GM18519 (cell line): ENCODE results near the gene UNC5CL.
A peak's percentile ranks its signal among the peaks of the same experiment; 100 is the strongest.
"Not testable (repeated sequence)": the region's sequence is repeated elsewhere in the genome, so short reads cannot be mapped to it uniquely, and the experiment has no call there.

ENCODE experiments used
- ATAC-seq: cut with Tn5 transposase; IDR thresholded peaks from one replicate; pipeline ENCODE4 v1.9.1; 2021; ENCODE audit warnings: mild to moderate bottlenecking, moderate library complexity; ENCODE audit not compliant: unreplicated experiment, low FRiP score

The UNC5CL gene

DNA sequence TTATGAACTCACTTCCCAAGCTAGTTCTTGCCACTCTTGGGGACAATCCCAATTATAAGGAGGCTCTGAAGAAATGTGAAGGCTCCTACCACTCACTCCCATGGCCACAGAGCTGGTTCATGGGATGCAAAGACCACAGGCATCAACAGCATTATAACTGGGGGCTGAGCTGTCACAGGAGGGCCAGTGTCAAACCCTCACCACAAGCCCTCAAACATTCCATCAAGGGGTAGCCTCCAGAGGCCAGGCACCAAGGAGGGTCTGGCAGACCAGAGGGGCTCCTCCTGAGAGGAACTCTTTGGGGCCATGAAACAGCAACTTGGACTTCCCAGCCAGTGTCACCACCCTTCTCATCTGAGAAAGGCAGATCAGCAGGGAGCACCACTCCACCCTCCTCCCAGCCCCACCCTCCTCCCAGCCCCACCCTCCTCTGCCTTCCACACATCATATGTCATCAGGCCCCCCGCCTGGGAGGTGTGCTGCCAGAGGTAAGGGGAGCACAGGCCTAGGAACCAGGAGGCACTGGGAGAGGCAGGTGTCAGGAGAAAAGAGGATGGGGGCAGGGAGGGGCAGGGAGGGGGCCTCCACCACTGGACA lies 2.0 kb upstream of the UNC5CL start:
- ATAC-seq = no peak

DNA sequence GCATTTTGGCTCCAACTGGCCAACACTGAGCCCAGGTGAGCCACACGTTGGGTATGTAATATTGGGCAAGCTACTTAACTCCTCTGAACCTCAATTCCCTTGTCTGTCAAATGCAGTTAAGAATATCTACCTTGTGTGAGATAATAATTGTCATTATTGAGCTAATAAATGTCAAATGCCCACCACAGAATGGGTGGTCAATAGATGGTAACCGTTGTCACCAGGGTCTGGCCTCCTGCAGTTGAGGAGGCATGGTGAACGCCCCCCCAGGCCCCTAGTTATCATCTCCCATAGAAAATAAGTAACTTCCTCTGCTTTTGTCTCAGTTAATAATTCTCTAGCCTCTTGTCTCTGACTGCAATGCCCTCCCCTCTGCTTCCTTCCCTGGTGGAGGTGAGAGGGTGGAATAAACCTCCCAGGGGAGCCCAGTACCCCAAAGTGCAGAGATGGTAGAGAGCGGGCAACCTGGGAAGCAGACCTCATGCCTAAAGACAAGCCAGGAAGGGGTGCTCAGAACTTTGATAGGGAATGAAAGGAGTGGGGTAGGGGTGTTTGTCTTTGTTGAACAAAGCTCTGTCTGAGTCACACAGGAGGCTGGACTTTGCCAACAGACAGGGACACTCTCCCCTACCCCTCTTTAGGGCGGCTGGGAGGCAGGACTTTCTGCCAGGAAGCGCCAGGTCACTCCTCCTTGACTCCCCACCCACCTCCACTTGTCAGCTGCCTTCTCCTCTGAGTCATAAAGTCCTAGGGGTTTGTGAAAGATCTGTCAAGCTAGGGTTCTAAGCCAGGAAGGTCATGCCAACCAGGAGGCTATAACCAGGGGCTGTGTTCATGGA lies 1.3 kb upstream of the UNC5CL start:
- ATAC-seq = no peak

DNA sequence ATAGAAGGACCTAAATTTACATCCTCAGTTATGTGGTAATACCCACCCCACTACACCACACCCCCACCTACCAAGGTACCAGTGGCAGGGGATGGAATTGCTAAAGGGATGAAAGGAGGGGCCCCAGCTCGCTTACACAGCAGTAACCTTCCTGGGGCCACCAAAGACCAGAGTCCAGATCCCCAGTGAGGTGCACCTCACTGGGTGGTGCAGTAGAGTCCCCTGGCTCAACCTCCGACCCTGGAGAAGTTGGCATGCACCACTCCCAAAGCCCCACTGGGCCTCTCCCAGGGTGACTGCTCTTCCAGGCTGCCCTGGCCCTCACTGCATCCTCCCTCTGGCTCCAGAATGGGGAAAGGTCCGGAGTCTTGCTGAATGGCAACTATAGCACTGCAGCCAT lies 816 bp downstream of the UNC5CL start:
- no peak for ATAC-seq

DNA sequence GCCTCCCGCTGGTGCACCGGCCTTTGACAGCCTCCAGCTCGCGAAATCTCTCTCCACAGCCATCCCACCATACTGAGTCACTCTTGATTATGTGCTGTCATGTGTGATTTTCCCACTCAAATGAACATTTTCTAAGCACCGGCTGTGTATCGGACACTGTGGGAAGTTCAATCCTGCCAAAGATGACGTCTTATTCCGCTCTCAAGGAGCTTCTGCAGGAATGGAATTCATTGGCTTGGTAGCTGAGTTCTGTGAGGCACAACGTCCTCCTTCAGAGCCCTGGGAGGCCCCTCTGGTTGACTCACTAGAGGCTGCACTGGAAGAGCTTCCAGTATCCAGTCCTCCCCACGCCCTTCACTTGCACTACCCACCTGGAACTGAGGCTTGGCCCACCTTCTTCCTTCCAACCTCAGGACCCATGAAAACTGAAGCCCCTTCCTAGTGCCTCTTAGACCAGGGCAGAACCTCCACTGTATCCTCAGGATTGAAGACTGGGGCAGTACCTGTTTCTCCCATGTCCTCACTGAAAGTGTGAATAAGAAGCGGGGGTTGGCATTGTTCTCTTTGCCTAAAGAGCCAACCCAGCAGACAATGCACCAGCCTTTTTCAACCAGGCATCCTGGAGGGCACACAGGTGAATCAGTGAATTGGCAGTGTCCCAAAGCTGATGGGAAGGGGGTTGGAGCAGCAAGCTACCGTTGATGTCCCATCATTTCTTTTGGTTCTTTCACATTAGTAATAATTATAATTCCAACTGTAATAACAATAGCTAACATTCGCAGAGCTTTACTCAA lies 1.7 kb downstream of the UNC5CL start:
- no peak for ATAC-seq

DNA sequence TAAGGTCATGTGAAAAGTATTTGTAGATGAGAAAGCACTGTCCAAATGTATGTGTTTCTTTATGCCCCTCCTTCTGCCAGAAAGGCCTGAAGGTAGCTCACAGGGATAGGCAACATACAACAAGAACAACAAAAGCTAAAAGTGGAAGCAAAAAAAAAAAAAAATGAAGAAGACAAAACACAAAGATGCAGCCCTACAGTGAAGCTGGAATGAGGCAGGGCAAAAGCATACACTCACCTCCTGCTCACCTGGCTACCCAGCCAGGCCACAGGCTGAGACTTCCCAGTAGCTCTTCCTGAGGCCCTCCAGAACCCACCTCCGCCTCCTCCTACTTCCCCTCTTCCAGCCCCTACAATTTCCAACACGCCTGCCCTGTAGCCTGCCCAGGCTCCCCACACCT lies 2.4 kb downstream of the UNC5CL start:
- no peak for ATAC-seq

DNA sequence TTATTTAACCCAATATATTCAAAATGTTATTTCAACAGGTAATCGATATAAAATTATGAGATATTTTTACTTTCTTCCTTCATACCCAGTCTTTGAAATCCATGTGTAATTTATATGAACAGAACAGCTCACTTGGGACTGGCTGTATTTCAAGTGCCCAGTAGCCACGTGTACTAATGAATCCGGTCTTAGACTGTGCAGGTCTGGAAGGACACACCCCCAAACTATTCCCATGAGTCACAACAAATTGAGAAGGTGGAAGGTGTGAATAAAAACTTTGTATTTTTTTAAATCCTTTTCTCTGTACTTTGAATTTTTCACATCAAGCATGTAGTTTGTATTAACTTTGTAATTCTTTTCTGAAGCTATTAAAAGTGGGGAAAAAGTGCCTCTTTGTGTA lies 2.8 kb downstream of the UNC5CL start:
- no peak for ATAC-seq

DNA sequence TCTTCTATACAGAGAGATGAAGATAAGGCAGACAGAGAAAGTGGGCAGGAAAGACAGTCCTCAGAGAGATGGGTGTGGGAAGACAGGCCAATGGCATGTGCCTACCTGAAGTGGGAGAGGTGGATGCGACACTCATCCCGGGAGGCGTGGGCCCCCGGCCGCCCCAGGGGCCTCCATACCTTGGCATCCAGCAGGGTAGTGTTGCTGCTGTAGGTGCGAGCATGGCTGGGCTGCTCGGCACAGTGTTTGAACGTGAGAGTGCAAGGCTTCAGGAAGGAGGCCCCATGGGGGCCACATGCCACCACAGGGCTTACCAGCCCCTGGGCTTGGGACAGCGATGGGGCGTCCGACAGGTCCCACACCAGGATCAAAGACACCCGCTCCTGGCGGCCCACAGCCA lies 5.2 kb downstream of the UNC5CL start:
- ATAC-seq = no peak

DNA sequence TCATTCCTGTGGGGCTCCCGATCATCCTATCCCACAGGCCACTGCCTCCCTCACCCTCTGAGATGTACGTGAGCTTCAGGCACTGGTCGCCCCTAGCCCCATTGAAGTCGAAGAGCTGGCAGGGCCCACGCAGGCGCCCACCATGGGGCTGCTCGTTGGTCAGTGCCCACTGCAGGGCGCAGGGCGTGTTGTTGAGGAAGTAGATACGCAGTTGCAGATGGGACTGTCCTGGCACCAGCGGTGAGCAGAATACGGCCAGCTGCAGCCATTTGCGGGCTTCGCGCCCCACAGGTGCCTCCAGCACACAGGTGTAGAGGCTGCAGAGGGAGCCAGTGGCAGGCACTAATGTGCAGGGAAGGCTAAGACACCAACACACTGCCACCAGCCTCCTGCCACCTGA lies 6.2 kb downstream of the UNC5CL start:
- ATAC-seq = no peak

DNA sequence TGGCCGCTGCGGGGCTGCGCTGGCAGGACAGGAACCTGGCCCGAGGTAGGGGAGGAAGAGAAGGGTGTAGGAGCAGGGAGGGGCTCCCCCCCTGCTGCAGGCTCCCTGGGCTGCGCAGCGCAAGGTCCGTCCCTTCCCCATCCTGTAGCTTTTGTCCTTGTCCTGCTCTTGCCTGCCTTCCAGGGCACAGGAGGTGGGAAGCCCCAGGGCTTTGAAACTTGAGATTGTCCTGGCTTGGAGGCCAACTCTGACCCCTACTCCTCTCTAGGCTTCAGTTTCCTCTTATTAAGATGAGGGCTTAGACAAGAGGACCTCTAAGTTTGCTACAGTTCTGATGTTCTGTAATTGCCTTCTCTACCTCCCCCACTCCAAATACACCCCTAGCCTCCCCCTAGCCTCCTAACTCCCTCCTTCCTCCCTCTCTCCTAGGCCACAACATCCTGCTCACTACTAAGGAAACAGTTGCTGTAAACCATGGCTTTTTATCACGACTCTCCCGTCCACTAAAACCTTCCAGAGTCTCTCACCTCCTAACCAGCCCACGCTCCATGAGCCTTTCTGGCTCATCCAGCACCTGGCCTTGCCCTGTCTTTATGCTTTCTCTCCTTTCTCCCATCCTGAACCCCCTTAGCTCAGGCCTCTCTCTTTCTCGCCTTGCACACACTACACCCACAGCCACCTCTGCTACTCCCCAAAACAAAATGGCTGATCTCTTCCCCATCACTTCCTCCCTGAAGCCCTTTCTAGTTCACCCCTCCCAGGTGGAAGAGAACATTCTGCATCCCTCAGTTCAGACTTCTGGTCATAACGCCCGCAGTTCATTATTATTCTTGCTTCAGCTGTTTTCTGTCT lies 10.2 kb downstream of the UNC5CL start:
- ATAC-seq = peak; percentile 17

DNA sequence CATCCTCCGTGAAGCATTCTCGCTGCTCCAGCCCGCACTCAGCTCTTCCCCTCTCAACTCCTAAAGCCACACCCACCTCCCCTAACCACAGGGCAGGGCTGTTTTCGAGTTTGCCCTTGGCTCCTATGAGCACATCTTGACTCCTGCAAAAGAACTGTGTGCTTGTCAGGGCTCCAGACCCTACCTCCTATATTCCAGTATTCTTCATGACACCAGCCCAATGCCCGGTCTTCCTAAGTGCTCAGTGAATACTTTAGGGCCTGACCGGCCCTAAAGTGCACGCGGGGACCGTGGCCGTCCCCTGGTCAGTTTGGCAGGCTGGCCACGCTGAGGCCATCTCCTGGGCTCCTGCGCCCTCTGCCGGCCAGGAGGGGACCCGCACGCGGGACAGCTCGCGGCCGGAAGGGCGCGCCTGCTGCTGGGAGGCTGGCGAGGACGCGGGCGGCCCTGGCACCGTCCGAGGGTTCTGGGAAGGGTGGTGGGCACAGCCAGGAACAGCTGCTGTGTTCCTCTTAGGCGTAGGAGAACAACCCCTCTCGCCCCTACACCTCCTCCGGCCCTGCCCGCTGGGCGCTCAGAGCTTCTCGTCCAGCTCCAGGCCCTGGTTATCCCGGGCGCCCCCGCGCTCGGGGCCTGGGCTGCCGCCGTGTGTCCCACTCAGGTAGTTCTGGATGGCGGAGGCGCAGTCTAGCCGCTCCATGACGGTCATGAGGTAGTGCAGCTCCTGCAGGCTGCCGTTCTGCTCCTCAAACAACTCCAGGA lies 11.0 kb downstream of the UNC5CL start:
- peak; percentile 79 for ATAC-seq

DNA sequence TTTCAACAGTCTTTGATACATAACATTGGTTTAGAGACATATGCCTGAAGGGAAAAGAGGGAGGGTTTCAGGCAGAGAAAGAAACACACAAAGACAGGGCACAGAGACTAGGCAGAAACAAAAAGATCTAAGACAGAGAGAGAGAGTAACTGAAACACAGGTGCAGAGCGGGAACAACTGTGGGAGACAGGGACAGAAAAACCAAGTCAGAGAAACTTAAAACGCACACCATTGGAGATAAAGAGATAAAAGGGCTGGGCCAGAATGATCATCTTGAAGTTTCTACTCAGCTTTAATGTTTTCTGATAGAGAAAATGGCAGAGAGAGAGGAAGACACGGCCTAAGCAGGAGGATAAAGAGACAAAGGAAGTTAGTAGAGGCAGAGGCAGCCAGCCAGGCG lies 11.8 kb downstream of the UNC5CL start:
- ATAC-seq = no peak

DNA sequence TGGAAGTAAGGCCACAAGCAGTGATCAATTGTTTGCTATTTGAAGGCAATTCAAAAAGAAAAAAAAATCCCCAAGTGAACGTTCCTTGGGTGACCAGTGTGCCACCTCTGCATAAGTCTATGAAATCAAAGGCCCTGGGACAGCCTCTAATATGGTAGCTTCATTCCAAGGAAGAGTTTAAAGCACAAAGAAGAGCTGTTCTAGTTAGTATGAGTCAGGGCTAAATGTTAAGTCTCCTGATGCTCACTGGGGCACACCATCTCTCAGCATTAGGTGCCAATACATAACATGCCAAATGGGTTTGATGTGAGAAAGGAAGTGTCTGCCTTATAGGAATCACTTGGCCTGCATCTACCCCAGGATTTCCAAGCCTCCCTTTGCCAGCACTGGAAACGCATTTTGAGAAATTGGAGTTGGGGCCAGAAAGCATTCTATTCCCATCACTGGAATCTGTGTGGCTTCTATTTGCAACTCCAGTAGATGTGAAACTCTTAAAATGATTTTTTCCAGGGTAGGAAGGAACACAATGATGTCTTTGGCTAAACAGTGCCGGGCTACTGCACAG lies 13.0 kb downstream of the UNC5CL start:
- ATAC-seq = no peak

DNA sequence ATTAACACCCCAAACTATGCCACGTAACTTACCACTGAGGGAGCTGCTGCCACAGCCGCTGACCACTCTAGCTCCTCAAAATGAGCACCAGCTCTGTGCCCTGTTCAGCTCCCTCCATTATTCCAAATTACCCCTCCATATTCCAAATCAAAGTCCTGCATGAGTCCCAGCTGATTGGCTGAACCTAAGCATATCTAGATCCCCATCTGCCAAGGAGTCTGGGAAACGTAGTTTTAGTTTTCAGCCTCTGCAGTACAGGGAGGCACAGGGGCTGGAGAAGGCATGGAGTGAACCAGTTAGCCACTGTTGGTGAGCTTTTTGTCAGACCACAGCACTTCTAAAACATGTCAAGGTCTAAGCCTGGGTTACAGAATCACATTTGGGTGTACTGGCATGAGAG lies 15.9 kb downstream of the UNC5CL start:
- ATAC-seq = no peak

DNA sequence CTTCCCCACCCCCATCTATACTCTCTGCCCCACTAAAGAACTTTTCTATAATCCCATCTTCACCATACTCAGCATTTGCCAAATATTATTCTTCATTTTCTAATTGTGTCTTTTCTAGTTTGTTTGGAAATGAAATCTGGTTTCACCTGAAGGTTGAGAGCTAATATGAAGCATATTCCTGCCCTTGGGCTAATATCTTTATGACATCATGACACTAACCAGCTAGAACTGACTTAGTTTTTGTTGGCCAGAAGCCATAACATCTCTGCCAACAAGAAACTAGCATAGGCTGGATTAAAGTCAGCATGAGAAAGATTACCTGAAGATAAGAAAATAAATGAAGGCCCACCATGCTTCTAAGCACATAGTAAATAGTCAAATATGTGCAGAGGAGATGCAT lies 16.7 kb downstream of the UNC5CL start:
- ATAC-seq = no peak

DNA sequence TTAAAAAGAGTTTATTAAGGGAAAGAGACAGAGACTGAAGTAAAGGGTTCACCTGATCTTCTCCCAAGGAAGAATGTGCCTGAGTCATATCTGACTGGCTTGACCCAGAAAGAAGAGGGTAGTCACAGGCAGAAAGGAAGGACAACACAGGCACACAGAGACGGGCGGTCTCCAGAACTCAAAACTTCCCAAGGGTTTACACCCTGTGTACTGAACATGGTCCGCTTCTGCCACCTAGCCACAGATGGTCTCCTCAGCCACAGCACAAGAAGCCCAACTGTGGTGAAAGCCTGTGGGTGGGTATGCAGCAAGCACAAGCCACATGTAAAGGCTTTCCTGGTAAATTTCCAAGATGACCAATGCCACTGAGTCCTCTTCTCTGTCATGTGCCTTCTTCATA lies 17.2 kb downstream of the UNC5CL start:
- no peak for ATAC-seq

DNA sequence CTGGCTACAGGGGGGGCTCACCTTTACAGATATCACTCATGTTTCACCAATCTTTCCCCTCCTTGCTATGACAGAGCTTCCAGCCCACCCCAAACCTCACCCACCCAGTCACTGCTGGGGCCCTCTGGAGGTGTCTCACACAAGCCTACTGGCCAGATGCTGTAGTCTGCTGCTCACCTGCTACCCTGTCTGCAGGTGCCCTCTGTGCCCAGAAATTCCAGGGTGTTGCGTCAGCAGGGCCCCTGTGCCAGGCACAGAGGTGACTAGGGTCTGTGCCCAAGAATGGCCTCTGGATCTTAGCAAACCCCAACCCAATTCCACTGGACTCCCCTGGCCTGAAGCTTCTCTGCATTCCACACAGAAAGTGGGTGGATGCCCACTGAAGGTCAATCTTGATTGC lies 21.4 kb downstream of the UNC5CL start:
- no peak for ATAC-seq

DNA sequence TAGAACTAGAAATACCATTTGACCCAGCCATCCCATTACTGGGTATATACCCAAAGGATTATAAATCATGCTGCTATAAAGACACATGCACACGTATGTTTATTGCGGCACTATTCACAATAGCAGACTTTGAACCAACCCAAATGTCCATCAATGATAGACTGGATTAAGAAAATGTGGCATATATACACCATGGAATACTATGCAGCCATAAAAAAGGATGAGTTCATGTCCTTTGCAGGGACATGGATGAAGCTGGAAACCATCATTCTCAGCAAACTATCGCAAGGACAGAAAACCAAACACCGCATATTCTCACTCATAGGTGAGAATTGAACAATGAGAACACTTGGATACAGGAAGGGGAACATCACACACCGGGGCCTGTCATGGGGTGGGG lies 23.2 kb downstream of the UNC5CL start:
- not testable (repeated sequence) for ATAC-seq

DNA sequence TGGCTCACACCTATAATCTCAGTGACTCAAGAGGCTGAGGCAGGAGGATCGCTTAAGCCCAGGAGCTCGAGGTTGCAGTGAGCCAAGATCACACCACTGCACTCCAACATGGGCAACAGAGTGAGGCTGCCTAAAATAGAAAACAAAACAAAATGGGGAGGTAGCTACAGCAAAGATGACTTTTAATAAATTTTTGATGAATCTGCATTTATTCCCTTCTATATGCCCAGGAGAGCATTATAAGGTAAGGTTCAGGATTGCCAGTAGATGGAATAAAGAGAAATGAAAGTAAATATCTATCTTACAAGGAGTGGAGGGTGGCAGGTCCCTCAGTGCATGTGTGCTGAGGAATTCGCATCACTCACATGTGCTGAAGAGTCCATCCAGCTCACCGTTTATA lies 24.2 kb downstream of the UNC5CL start:
- no peak for ATAC-seq

DNA sequence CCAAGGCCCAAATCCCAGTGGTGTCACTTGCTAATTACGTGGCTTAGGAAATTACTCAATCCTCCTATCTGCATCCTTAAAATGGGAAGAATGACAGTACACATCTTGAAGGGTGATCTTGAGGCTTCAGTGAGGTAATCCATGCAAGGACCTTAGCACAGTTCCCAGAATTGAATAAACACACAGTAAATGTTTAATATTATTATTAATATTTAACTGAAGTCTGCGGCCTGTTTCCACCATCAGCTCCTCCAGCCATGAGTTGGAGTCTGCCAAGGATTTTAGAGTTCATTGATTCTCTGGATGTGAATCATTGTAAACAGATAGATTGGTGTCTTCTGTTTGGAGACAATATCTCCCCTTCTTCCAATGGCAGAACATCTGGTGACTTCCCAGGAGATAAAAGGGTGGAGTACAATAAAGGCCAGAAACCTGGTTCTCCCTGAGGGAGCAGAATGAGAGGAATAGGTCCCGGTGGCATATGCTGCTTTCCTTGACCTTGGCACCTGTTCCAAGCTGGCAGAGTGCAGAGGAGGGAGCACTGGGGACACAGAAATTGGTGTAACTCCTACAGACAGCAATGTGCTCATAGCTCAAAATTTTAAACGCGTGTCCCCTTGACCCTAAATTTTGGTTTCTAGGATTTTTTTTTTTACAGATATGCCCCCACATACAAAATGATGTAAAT lies 25.4 kb downstream of the UNC5CL start:
- no peak for ATAC-seq
